Measurements from ENCODE around the gene GRIK4. TPM values are rescaled to one million over a fixed set of nuclear protein-coding genes. Genes with fewer than 3 reads are reported as not detected.
"Not testable (repeated sequence)": the region's sequence is repeated elsewhere in the genome, so short reads cannot be mapped to it uniquely, and the experiment has no call there.

Gene GRIK4
- total RNA-seq, 1 donor from 2014 or later = 0.05 TPM

DNA sequence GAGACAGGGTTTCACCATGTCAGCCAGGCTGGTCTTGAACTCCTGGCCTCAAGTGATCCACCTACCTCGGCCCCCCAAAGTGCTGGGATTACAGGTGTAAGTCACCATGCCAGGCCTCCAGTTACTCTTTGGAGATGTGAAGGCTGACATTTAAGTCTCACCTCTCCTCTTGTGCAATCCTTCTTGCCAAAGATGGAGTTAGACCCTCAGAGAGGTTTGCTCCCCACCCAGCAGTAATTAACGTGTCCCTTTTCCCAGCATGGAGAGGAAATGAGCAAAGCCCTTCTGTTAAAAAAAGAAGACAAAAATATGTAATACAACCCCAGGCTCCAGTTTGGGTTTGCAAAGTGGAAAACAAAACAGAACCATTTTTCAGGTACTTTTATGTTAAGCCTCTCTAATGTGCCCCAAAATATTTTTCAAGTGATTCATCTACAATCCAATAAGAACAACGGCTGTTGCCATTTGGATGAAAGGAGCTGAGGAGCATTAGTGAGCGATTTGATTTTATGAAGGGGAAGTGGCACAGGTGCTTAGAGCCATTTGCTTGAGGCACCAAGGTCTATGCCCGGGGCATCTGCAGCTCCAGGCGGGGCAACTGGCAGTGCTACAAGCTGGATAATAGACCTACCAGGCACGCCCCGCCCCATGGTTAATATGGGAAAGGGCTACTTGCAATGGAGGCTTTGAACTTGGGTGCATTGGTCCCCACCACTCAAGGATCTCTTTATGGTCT, 57.2 kb downstream of the GRIK4 start:
- ATAC-seq (no peak), DNase-seq (ENCODE audit: low spot score) (no peak)

DNA sequence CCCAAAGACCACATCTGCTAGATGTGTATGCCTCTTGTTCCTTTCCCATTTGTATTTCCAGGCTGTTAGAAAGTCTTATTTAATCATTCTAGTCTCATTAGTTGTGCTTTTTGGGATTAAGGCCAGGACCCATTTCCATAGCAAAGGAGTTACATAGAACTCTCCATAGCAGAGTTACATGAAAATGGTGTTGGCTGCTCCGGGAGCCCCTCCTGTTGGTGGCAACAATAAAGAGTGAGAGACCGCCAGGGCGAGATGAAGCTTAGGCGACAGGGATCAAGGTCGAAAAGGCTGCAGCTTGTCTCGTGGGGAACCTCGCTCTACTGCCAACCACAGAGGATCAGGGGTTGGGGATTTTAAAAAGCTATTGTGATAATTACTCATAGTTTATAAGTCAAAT, 58.3 kb downstream of the GRIK4 start:
- DNase-seq (ENCODE audit: low spot score) = no peak

DNA sequence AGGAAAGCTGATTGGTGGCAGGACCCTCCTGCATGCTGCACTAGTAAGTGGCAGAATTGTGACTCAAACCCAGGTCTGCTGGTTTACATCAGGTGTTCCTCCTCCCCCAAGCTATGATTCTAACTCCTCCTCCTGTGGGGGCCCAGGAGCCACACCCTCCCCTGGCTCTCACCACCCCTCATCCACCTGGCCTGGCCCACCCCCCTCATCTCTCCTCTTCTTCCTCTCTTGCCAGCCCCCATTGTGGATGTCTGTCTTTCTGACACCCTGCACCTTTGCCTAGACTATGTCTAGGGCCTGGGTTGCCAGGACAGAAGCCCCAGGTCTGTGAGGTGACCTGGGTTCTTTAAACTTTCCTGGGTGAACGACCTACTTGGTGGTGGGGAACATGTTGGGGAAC, 59.9 kb downstream of the GRIK4 start:
- no peak for DNase-seq (ENCODE audit: low spot score)
- no peak for ATAC-seq

More for the DNA sequence above, 58.3 kb downstream of the GRIK4 start:
- ATAC-seq = no peak

DNA sequence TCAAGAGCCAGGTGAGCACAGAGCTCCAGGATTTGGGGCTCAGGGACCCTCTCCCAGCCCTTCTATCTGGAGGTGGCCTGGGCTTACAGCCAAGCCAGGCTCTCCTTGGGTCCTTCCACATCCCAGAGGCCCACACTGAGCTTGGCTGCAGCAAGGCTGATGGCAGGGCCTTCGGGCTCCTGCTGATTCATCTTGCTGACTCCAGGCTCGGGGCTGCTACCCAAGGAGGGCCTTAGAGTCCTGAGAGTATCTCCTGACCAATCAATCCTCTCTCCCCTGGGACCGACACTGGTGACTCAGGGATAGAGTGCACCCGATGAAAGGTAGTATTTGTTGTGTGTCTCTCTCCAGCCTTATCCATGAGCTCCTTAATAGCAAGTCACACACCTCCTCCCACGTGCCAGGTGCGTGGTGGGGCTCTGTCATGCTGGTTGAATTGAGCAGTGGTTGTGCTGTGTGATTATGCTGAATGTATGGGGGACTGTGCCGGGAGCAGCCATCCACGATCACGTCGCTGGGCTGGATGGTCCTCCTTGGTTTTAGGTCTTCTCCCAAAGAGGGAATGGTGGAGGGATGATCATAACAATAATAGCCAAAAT, 62.3 kb downstream of the GRIK4 start:
- ATAC-seq (no peak), DNase-seq (ENCODE audit: low spot score) (no peak)

DNA sequence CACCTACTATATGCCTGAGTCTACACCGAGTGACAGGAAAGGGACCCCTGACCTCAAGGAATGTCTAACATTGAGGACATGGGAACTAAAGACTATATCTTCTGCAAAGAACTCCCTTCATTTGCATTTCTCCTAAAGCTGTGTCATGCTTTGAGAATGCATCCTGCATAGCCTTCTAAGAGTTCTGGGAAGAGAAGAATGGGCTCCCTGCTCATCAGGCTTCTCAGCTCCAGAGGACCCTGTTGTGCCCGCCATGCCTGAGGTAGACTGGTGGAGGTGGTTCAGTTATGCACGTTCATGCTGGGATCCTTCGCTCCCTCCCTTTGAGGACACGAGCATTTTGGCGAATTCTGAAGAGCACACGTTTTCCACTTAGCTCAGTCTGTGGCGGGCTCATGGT, 63.3 kb downstream of the GRIK4 start:
- no peak for DNase-seq (ENCODE audit: low spot score)
- no peak for ATAC-seq

DNA sequence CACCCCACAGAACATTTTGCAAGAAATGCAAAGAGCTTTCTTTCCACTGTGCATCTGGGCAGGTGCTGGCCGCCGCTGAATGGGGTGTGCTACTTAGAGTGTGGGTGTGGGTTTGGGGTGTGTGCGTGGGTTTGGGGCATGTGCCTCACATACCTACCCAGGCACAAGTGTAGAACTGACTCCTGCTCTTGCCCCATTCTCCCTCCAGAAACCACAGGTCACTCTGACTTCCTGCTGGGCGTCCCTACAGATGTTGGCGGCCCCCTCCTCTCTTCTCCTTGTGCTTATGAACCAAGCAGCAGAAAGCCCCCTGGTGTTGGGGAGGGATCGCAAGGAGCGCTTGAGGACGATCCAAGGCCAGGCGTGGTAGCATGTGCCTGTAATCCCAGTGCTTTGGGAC, 63.9 kb downstream of the GRIK4 start:
- DNase-seq (ENCODE audit: low spot score) = no peak
- no peak for ATAC-seq

DNA sequence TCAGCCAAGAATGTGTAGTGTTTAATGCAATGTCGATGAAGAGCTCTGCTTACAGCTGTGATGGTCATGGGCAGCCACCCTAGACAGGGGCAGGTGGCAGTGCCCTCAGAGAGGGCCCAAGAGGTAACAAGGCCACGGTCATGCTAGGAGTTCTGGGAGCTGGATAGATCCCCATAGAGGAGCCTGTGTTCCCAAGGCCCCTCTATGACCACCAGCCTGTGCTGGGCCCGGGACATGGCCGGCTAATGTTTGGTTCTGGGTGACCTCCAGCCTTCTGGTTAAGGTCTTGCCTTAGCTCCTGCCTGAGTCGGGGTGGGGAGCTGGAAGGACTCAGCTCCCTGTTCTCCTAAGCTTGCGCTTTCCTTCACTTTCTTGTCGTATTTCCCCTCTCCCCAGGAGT, 65.1 kb downstream of the GRIK4 start:
- no peak for DNase-seq (ENCODE audit: low spot score)
- no peak for ATAC-seq

DNA sequence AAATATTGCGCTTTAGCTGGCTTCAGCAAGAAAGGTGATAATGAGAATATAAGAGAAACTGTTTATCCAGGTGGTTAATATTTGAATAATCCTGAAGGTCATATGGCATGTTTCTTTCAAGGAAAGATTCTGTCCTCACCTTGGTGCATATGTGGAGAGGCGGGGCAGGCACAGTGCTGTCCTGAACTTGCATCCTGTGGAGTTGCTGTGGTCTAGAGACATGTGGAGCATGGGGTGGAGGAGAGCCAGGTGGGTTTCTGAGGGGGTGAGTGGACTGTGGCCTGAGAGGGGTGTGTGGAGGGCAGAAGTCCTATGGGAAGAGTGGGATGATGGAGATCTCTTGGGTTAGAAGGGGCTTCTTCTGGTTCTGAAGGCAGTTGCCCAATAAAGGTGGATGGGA, 65.5 kb downstream of the GRIK4 start:
- DNase-seq (ENCODE audit: low spot score) (no peak), ATAC-seq (no peak)

DNA sequence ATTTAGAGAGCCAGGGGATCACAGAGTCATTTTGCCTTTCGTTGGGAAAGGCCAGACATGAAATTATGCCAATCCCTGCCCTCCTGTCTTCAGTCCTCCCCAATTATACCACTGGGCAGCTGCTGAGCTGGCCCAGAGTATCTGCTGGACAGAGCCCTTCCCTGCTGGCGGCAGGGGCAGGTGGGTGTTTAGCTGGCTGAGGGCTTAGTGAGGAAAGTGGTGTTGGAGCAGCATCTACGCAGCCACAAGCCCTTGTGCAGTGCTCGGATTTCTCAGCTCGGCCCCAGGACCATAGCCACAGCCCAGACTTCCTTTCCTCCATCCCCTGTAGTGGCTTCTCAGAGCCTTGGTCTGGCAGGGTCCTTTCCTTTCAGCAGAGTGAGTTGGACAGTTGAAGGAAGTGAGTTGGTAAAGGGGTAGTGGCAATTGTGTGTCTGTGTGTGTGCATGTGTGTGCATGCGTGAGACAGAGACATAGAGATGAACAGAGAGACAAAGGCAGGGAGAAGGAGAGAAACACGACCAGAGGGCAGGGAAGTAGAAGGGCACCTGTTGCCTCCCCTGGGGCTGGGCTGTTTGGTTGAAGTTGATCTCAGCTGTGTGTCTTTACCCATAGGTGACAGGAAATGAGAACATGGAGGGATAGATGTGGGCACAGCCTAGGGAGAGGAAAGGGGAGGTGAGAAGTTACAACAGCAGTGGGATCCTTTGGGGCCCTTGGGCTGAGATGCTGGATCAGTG, 66.2 kb downstream of the GRIK4 start:
- no peak for ATAC-seq

DNA sequence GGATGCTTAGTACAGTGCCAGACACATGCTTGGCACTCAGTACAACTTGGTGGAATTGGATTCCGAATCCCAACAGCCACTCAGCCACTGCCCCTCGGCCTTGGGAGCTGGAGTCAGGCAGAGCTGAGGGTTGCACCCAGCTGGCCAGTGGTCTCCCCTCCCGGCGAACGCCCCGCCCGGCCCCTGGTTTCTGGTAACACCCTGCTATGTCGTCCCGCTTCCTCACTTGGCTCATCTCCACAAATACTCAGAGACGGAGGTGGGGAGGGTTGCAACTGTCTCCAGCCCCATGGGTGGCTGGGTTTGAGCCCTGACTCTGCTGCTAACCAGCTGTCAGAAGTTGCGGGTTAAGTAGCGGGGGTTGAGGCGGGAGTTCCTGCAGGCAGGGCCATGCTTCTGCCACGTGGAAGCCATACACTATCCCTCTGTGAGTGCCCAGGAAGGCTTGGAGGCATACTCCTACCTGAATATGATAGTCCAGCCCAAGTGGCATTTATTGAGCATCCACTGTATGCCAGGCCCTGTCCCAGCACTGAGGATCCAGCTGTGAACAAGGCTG, 67.1 kb downstream of the GRIK4 start:
- no peak for DNase-seq (ENCODE audit: low spot score)
- ATAC-seq = no peak

More for the DNA sequence above, 66.2 kb downstream of the GRIK4 start:
- no peak for DNase-seq (ENCODE audit: low spot score)

DNA sequence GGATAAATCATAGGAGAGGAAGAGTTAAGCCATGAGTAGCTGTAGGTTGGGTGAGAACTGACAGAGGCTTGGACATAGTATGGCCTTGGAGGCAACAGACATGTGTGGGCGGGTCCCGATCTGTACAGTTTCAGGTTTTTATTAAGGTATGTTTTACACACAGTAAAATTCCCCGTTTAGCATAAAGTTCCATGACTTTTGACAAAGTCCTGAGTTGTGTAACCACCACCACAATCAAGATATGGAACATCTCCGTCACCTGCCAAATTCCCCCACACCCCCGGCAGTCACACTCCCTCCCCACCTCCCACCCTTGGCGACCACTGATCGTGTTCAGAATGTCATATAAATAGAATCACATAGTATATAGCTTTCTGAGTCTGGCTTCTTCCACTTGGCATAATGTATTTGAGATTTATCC, 68.1 kb downstream of the GRIK4 start:
- DNase-seq (ENCODE audit: low spot score) (no peak), ATAC-seq (no peak)

DNA sequence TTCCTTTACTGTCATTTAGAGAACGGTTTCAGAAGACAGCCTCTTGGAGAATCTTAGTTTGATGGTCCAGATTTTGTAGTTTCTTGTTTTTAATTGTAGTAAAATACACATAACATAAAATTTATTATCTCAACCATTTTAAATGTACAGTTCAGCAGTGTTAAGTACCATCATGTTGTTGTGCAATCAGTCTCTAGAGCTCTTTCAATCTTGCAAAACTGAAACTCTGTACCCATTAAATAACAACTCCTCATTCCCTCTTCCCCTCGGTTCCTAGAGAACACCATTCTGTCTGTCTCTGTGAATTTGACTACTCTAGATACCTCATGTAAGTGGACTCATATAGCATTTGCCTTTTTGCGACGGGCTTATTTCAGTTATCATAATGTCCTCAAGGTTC, 69.8 kb downstream of the GRIK4 start:
- ATAC-seq (no peak), DNase-seq (ENCODE audit: low spot score) (no peak)

DNA sequence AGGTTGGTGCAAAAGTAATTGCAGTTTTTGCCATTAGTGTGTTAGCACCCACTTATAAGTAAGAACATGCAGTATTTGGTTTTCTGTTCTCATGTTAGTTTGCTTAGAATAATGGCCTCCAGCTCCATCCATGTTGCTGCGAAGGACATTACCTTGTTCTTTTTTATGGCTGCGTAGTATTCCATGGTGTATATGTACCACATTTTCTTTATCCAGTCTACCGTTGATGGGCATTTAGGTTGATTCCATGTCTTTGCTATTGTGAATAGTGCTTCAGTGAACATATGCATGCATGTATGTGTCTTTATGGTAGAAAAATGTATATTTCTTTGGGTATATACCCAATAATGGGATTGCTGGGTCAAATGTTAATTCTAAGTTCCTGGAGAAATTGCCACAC, 71.0 kb downstream of the GRIK4 start:
- not testable (repeated sequence) for DNase-seq (ENCODE audit: low spot score); ATAC-seq

DNA sequence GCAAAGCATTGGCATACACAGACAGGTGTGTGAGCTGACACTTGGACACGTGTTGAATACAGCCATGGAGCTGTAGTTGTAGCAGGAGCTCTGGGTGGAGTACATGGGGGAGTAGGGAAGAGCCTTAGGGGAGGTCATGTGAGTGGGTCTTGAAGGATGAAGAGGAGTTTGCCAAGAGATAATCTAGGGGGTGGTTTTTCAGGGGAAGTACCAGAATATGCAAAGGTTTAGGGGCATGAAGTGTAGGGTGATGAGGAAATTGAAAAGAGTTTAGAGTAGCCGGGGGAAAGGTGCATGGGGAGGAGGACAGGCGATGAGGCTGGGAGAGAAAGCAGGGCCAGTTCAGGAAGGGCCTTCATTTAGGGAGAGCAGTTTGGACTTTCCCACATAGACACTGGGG, 74.5 kb downstream of the GRIK4 start:
- no peak for ATAC-seq
- DNase-seq (ENCODE audit: low spot score) = no peak

DNA sequence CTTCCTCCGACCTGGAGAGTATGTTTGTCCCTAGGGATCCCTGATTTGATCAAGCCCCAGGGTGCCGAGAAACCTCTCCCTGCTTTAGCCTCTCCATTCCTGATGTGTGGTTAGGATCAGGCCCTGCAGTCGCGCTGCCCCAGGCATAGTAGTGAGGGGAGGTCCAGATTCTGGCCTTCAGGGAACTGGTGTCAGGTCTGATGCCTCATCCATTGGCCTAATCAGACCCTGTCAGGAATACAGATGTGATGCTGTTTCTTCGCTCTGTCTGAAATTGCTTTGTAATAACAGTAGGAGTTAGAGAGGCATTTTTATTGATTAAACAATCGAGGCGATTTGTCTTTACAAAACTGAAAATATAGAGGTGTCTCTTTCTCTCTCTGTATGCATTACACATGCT, 75.2 kb downstream of the GRIK4 start:
- DNase-seq (ENCODE audit: low spot score) (no peak), ATAC-seq (no peak)

DNA sequence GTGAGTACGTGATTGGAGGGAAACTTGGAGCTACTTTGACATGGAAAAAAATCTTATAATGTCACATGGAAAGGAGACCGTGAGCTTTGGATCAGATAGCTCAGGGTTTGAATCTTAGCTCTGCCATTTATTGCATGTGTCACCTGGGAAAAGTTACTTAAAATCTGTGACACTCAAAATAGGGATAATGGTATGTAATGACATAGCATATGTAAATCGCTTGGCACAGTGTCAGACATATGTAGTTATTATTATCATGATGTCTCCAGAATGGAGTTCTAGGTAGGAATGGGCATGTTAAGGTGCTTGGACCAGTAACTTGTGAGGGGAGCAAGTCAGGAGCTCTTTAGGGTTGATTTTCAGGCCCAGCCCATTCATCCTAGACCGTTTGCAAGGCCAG, 75.8 kb downstream of the GRIK4 start:
- DNase-seq (ENCODE audit: low spot score) (no peak), ATAC-seq (no peak)

DNA sequence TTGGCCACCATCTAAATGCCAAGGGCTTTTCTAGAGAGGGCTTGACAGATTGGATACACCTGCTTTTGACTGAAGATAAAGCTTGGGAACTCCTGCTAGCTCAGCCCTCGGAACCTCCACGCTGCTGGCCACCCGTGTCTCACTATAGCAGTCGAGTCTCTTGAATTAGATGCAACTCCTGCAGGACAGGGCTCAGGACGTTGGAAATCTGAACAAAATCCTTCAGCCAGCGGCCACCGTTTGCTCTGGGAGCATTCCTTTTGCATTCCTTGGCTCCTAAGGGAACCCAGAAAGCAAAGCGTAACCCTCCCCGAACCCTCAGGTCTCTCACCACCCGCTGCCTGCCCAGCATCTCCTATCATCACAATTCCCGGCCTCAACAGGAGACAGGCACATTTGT, 77.8 kb downstream of the GRIK4 start:
- DNase-seq (ENCODE audit: low spot score) (no peak), ATAC-seq (no peak)

DNA sequence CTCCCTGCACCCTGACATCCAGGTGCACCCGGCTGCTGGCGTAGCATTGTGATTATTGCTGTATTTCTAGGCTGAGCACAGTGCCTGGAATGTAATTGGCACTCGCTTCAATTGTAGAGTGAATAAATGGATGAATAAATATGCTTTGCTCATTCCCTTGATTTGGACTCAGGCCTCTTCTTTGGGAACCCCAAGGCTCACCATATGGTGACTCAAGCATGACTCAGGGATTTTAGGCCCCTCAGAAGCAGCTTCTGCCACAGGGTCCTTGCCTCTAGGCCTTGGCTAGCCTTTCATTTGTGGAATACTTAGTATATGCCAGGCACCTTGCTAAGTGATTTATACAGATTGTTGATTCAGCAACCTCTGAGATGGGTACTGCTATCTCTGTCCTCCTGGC, 78.9 kb downstream of the GRIK4 start:
- no peak for DNase-seq (ENCODE audit: low spot score)
- ATAC-seq = no peak

DNA sequence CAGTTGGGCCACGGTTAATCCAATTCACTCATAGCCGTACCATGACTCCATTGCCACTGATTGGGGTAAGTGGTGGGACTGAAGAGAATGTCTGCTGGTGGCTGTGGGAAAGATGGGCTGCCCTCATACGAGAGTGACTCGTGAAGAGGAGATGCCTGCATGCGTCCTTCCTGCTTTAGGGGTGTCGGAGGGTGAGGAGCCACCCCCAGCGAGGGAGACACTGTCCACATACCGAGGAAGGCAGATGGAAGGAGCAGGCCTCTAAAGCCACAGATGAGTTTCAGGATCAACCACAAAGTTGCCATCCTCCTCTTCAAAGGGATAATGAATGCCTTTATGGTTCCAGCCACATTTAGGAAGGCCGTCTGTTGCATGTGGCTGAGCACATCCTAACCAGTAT, 83.2 kb downstream of the GRIK4 start:
- no peak for ATAC-seq

DNA sequence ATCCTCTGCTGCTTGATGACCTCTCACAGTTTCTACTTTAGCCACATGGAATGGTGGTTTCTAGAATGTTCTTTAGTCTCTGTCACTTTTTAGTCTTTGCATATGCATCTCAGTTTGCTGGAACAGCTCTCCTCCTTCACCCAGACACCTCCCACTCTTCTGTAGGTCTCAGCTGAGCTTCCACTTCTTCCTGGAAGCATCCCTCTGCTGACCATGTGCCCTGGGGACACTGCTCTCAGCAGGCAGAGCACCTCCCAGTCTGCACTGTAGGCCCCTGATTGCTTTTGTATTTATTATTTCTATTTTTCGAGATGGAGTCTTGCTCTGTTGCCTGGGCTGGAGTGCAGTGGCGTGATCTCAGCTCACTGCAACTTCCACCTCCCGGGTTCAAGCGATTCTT, 84.0 kb downstream of the GRIK4 start:
- no peak for ATAC-seq
- DNase-seq (ENCODE audit: low spot score) = no peak

More for the DNA sequence above, 83.2 kb downstream of the GRIK4 start:
- DNase-seq (ENCODE audit: low spot score) = no peak

DNA sequence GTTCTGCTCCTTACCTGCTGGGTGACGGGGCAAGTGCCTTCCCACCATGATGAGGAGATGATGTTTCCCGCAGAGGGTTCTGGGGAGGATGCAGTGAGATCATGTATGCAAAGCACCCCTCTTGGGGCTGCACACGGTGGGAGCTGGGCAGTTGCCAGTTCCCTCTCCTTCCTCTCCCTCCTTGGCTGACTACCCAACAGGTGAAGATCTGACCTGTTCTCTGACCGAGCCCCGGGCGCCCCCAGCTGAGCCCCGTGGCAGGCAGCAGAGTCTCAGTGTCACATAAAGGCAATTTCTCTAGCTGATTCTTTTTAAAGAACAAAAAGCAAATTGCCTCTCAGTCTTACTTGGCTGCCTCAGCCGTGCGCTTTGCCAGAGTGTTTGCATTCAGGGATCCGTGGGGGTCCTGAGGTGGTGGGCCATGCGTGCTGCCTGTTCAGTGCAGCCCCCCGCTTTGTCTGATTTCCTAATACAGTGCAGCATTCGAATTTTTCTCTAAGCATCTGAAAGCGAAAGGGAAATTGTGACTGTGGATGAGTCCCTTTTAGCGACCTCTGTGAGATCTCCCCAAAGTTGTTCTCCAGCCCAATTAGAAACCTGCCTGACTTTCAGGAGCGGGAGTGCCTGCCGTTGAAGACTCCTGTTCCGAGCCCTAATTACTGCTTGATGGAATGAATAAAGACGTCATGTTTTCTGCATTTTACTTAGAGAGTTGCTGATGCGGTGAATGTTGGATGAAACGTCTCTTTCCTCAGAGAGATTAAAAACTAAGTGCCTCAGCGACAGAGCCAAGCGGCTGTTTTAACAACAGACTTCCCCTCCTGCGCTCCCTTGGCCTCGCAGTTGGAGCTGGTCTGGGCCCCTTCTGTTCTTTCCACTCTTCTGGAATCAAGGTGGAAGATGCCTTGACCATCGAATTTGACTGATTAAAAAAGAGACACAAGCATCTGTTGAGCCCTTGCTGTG, 86.0 kb downstream of the GRIK4 start:
- ATAC-seq (no peak), DNase-seq (ENCODE audit: low spot score) (no peak)
